Kidney tubule cell (primary cell): ENCODE data around the gene CCDC169.
"Not testable (repeated sequence)": the region's sequence is repeated elsewhere in the genome, so short reads cannot be mapped to it uniquely, and the experiment has no call there.

Experiments used
- DNase-seq: peaks from one replicate; pipeline ENCODE4 v3.0.0-alpha.2; 2018; ENCODE audit warnings: low spot score

CCDC169 gene

DNA sequence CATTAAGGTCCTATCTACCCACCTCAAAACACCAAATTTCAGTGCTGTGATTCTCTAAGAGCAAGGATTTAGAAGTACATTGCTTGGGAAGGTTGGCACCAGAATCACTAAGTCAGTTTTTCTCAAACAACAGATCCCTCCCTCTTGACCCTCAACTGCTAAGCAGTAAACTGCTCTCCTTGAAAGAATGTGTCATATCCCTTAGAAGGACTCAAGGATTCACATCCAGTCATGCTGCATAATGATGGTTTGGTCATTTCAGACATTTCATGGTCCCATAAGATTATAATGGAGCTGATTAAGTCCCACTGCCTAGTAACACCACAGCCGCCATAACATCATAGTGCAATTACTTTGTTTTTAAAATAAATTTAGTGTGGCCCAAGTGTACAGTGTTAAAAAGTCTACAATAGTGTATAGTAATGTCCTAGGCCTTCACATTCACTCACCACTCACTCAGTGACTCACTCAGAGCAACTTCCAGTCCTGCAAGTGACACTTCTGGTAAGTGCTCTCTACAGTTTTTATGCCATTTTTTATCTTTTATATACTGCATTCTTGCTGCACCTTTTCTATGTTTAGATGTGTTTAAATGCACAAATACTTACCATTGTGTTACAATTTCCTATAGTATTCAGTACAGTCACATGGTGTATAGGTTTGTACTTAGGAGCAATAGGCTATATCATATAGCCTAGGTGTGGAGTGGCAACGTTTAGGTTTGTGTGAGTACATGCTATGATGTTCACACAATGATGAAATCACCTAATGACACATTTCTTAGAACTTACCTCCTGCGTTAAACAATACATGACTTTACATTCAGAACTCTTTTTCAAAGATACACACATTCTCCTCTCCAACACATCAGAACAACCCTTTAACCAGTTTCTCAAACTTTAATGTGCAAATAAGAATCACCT is 15.7 kb upstream of the CCDC169 start:
- DNase-seq: peak; percentile 33

DNA sequence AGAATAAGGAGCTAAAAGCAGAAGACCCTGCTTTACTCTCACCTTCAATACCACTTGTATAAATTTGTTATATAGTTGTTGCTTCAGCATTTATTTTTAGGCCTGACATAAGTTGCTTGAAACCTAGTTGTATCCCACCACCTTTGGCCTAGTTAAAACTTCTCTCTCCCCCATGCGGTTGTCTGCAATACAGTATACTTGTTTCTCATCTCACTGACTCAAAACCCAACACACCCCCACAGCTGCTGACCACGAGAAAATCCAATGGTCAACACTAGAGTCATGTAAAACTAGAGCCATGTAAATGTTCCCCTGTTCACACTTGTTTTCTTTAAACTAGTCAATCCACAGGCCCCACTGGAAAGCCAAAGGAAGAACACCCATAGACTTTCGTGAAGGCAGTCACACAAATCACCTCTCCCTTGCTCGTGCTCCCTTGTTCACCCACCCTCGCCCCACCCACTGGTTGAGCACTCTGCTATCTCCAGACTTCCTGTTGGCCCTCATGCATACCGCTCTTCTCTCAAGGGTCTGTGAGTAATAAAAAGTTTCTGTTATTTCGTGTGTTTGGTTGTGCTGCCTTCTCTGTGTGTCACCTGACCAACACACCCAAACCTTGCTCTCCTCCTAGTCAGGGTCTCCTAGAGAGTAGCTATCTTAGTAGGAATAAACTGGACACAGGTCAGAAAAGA is 12.9 kb upstream of the CCDC169 start:
- DNase-seq: no peak

DNA sequence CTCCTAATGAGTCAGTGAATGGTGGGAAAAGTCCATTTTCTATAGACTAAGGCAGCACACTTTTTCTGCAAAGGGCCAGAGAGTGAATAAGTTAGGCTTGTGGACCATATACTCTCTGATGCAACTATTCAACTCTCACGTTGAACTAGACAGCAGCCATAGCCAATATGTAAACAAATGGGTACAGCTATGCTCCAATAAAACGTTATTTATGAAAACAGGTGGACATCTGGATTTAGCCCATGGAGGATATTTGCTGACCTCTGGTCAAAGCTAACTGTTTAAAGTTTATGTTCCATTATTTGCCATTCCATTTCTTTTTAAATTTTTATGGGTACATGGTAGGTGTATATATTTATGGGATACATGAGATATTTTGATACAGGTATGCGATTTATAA is 4.7 kb upstream of the CCDC169 start:
- no peak for DNase-seq

GRCh38 chr13:36299469-36299868 is 1.9 kb upstream of the CCDC169 start:
- not testable (repeated sequence) for DNase-seq

DNA sequence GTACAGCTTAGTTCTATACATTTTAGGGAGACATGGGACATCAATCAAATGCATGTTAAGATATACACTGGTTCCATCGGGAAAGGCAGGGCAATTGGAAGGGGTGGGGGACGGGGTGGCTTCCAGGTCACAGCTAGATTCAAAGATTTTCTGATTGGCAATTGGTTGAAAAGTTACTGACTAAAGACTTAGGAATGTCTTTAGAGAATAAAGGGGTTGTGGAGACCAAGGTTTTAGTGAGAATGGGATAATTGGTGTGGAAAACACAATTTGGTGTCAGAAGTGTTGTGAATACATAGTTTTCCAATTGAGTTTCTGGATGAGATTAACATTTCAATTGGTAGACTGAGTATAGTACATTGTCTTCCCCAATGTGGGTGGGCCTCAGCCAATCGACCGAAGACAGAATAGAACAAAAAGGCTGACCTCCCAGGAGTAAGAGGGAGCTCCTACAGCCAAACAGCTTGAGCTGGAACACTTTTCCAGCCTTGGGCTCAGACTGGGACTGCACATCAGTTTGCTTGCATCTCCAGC is 988 bp upstream of the CCDC169 start:
- DNase-seq: peak; percentile 6

GRCh38 chr13:36294096-36294495 is 3.5 kb downstream of the CCDC169 start:
- DNase-seq: no peak

DNA sequence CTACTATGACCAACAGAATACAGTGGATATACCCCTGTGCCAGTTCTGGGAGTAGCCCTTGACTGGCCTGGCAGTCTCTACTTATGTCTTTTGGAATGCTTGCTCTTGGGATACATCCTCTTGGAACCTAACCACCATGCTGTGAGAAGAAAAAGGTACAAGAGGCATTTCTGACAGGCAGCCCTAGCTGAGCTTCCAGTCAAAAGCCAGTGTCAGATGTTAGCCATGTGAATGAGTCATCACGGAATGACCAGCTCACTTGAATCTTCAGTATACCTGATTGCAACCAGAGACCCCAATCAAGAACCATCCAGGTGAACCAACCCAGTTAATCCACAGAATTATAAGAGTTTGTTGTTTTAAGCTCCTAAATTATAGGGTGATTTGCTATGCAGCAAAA is 4.1 kb downstream of the CCDC169 start:
- DNase-seq: peak; percentile 27

GRCh38 chr13:36288794-36289391 is 8.7 kb downstream of the CCDC169 start:
- no peak for DNase-seq

DNA sequence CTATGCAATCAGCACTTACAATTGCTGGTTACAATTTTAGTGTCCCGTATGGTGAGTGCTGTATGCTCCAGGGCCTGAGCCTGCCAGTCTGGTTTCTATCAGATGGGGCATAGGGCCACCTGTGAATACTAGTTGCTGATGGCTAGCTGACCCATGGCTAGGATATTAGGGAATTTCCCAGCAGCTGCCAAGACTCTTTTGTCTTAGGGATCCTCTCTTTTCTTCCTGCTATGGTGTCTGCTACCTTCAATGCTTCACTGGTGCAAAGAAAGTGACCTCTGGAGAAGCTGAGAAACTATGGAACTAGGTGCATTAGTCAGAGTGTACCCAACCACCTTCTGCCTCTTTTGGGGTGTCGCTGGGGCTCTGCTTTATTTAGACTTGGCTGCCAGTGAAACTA is 11.6 kb downstream of the CCDC169 start:
- peak; percentile 69 for DNase-seq

- DNase-seq: peak; percentile 61
Observed at GRCh38 chr13:36282821-36283432, 14.7 kb downstream of the CCDC169 start.

DNA sequence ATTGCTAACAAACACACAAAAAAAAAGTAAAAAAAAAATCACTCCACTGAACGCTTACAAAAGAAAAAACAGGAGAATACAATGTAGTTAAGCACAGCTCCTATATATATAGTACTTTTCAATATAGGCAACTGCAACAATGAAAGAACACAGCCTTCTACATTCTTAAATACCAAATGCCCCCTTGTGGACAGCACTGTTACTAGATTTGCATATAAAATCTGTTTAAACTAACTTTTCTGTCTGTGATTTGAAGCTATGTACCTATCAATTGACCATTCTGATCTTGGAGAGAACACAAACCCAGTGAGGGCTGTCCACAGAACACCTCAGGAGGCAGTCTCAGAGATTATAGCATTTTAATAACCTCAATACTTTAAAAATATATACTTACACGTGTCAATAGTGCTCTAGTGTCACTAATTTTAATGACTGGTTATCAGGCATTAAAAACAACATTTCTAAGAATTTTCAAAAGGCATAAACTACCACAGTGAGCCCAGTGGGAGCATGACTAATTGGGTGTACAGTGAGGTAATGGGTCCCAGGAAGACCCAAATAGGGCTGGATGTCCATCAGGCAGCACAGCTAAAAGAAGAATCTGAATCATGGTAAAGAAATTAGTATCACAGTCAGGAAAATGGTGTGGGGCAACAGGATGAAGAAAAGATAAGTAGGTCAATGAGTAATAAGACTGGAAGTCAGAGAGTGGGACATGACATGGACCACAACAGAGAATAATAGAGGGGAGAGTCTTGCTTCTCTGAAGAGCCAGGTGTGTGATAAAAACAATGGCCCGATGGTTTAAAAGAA is 22.2 kb downstream of the CCDC169 start:
- DNase-seq: peak; percentile 68

- no peak for DNase-seq
Observed at GRCh38 chr13:36273431-36273830, 24.2 kb downstream of the CCDC169 start.

GRCh38 chr13:36261976-36262375 is 35.6 kb downstream of the CCDC169 start:
- peak; percentile 51 for DNase-seq

DNA sequence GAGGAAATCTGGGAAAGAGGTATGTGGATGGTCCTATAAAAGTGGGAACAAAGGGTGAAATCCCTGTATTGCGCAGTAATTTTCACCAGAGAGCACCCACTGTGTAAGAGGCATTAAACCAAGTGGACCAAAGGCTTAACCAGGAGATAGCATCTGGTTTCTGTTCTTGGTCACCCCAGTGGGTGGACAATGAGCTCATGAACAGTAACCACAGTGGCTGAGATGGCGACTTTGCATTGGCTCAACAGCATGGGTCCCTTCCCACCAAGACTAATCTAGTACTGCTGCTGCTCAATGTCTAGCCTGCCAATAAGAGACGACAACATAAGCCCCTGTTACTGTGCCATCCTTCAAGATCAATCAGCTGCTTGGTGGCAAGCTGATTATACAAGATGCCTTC is 36.6 kb downstream of the CCDC169 start:
- no peak for DNase-seq

GRCh38 chr13:36259361-36260137 is 38.1 kb downstream of the CCDC169 start:
- DNase-seq: no peak

DNA sequence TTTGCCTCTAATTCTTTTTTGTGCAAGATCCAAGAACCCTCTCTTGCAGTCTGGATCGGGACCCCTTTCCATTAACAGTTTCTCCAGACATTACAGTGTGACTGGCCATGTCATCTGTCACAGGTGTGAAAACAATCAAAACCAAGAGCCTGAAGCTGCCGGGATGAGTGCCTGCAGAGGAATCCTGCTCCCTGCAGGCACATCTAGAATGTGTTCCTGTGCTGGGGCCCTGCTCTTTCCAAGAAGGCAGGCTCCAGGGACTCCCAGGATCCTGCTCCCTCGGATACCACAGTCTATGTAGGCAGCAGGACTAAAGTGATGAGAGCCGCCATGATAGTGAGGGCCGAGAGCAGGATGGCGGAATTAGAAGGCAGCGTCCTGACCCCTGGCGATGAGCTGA is 38.8 kb downstream of the CCDC169 start:
- DNase-seq: no peak

- peak; percentile 19 for DNase-seq
Observed at GRCh38 chr13:36251526-36251925, 46.1 kb downstream of the CCDC169 start.

- no peak for DNase-seq
Observed at GRCh38 chr13:36251017-36251416, 46.6 kb downstream of the CCDC169 start.

DNA sequence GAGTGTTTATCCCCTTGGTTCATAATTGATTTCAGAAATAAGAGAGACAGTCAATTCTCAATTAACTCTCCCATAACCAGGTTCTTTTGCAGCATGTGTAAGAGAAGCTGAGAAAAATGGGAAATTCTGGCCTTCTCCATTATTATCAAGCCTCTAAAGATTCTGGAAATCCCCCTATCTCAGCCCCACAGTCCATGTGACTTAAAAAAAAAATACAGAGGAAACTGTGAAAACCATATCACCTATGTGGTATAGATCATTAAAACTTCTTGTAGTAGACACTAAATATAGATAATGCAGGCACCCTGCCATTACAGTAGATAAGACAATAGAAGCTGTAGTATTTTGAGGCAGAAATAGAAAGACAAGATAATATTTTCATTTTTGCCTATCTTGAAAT is 48.9 kb downstream of the CCDC169 start:
- no peak for DNase-seq

GRCh38 chr13:36244990-36245389 is 52.6 kb downstream of the CCDC169 start:
- peak; percentile 78 for DNase-seq

DNA sequence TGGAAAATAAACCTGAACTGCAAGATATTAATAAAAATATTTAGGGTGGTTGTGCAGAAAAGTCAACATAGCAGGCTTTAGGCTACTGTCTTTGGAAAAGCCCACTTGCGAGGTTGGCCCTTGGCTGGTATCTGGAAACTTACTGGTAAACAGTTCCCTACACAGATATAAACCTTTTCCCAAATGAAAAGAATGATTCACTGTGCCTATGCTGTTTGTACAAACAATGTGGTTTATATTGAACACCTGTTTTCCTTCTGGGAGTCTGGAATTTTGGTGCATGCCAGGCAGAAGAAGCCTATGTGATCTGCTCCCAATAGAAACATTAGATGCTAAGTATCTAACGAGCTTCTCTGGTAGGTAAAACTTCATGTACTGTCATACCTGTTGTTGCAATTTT is 53.5 kb downstream of the CCDC169 start:
- no peak for DNase-seq
